ENCODE results near the gene PTEN.

Gene PTEN

DNA sequence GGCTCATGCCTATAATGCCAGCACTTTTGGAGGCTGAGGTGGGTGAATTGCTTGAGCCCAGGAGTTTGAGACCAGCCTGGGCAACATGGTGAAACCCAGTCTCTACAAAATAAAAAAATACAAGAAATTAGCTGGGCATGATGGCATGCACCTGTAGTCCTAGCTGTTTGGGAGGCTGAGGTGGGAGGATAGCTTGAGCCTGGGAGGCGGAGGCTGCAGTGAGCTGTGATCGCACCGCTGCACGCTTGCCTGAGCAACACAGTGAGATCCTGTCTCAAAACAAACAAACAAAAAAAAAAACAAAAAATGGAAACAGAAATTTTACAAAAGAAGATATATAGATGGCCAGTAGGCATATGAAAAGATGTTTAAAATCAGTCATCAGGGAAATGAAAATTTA is 57.1 kb downstream of the PTEN start:
- no peak for DNase-seq (ENCODE audit: low read depth in 2 of 2)

- DNase-seq (ENCODE audit: low read depth in 2 of 2) = no peak
These were observed 58.7 kb downstream of the PTEN start for GRCh38 chr10:87921931-87922688.

DNA sequence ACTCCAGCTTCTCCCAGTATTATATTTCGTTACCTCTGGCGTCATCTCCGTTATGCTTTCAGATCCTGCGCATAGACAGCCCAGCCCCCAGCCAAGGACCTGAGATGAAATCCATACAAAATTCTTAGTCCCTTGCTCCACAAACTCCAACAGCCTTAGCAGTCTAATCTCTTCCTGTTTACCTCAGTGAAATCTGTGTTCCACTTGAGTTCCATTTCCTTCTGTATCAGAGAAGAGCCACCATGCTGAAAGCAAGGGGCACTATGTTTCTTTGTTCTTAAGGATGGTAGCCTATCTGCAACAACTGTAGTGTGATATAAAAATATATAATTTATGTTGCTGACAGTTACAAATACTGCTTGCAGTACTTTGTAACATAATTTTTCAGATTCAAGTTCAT is 59.8 kb downstream of the PTEN start:
- no peak for DNase-seq (ENCODE audit: low read depth in 2 of 2)

DNA sequence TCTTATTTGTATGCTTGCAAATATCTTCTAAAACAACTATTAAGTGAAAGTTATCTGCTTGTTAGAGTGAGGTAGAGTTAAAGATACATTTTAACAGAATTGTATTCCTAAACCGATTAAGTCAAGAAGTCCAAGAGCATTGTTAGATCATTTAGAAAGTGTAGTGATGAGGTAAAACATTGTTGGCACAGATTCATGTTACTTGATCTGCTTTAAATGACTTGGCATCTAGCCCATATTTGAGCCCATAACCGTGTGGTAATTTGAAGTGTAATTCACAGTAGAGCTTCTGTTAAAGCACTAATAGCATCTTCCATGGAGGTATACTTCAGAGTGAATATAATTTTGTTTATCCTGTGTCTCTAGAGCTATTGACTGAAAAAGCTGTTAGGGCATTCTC is 62.1 kb downstream of the PTEN start:
- no peak for DNase-seq (ENCODE audit: low read depth in 2 of 2)

DNA sequence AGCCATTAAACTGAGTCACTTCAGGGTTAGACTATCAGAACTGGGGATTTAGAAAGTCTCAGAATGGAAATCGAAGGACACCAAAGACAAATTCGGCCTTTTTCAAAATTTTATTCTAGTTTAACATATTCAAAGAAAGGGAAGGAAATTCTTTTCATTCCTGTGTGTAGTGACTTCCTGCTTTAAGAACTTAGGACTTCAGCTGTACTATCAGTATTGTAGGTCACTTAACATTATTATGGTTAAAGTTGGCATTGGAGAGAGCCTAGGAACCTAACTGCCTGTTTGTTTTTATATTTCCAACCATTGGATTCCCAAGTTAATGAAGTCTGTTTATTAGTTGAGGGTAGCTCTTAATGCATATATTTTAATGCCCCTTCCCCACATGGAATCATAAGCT is 63.7 kb downstream of the PTEN start:
- no peak for DNase-seq (ENCODE audit: low read depth in 2 of 2)

GRCh38 chr10:87928996-87929395 is 65.6 kb downstream of the PTEN start:
- DNase-seq (ENCODE audit: low read depth in 2 of 2) = no peak

GRCh38 chr10:87930141-87930540 is 66.7 kb downstream of the PTEN start:
- no peak for DNase-seq (ENCODE audit: low read depth in 2 of 2)

DNA sequence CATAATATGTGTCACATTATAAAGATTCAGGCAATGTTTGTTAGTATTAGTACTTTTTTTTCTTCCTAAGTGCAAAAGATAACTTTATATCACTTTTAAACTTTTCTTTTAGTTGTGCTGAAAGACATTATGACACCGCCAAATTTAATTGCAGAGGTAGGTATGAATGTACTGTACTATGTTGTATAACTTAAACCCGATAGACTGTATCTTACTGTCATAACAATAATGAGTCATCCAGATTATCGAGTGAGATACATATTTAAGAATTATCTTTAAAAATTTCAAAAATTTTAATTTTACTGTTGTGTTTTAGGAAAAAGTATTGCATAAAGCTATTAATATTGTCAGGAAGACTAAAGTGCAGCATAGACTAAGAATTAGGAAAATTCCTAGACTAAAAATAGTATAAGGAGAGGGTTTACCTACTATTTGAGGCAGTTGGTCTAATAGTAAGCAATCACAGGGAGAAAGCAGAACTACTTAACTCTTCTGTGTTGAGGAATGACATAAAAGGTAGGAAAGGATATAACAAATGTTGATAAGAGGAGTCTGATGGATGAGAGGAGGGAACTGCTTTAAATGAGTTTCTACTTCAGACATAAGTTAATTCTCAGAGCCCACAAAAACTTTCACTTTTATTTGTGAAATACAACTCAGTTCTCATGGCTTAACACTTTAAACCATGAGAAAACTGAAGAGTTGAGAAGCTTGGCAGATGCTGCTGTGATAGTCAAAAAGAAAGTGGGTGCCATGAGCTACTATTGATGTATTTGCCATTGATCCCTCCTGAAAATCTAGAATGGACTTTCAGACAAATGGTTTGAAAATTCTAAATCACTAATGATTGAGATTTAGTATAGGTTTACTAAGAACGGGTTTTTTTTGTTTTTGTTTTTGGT is 67.8 kb downstream of the PTEN start:
- DNase-seq (ENCODE audit: low read depth in 2 of 2) = no peak

DNA sequence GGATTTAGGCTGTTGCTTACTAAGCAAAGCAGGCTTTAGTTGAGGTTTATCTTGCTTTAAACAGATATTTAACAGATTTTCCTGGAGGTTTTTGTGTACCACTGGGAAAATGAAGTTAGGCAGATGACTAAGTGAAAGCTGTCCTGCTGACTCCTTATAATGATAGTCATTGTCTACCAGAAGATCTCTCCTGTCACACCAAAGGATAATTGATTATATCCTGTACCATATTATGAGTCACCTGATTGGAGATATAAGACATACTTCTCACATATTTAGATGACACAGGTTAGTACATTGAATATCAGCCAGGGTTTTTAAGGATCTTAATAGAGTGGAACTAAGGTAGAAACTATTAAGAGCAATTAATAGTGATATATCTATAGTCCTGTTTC is 68.4 kb downstream of the PTEN start:
- no peak for DNase-seq (ENCODE audit: low read depth in 2 of 2)

DNA sequence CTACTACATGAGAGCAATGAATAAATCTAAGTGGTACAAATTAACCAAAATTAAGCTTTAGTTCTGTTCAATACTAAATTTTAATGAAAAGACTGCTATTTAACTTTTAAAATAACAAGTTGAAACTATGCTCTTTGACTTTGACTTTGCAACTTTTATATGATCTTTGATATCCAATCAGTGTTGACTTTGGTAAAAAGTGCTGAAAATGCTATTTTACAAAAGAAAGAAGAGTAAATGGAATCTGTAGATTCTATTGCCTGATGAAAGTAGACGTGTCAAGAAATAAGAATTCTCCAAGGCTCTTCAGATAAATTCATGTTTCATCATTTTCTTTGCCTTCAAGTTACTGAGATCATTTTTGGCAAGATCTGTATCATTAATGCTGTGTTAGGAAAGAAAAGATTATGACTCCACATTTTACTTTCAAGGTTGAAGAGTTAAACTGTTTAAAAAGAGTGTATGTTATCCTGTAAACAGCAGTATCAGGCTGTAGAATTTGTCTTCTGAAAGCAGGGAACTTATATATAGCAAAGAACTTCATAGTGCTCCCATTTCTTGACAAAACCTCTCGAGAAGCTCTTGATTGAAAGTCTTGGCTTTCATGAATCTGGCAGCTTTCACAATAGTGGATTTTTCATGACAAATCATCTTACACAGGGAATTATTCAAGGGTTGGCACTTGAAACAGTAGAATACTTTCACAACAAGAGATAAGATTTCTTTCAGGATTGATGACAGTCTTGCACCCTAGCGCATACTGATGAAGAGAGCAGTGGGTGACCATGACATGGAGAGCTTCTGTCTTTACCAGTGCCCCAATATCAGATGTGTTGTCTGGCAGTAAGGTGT is 72.1 kb downstream of the PTEN start:
- no peak for DNase-seq (ENCODE audit: low read depth in 2 of 2)

DNA sequence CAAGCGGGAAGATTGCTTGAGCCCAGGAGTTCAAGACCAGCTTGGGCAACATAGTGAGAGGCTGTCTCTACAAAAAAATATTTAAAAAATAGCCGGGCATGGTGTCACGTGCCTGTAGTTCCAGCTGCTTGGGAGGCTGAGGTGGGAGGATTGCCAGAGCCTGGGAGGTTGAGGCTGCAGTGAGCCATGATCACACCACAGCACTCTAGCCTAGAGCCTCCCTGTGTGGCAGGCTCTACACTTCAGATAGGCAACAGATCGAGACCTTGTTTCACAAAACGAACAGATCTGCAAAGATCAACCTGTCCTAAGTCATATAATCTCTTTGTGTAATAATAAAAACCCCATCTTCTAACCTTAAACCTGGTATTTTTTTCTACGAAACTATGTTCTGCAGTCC is 76.8 kb downstream of the PTEN start:
- DNase-seq (ENCODE audit: low read depth in 2 of 2) = no peak

DNA sequence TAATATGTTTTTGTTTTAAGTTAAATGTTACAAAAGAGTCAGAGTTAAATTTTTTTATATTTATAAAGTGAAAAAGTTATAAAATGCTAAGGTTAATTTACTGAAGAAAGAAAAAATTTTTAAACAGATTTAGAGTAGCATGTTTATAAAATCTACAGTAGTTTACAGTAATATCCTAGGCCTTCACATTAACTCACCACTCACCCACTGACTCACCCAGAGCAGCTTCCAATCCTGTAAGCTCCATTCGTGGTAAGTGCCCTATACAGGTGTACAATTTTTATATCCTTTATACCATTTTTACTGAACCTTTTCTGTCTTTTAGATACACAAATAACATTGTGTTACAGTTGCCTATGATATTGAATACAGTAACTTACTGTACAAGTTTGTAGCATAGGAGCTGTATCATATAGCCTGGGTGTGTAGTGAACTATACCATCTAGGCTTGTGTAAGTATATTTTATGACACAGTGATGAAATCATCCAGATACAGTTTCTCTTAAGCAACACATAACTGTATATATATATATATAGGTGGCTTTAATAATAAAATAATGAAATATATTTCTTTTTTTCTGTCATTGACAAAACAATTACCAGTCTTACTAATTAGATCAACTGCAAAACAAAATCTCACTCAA is 79.6 kb downstream of the PTEN start:
- no peak for DNase-seq (ENCODE audit: low read depth in 2 of 2)

GRCh38 chr10:87945984-87946383 is 82.6 kb downstream of the PTEN start:
- no peak for DNase-seq (ENCODE audit: low read depth in 2 of 2)

DNA sequence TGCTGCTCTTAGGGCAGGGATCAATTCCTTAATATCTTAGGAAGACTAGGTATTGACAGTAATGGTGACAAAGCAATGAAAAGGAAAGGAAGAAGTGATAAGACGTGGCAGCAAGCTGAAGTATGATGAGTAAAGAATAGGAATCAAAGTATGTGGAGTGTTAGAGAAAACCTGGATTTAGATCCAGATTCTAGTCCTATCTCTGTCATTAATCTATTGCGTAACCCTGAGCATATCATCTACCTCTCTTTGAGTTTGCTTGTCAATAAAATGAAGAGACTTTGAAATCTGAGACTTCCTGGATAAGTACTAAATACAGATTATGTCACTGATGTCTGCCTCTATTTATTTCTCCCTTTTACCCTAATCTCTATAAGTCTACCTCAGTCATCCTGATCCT is 89.2 kb downstream of the PTEN start:
- DNase-seq (ENCODE audit: low read depth in 2 of 2) = no peak

DNA sequence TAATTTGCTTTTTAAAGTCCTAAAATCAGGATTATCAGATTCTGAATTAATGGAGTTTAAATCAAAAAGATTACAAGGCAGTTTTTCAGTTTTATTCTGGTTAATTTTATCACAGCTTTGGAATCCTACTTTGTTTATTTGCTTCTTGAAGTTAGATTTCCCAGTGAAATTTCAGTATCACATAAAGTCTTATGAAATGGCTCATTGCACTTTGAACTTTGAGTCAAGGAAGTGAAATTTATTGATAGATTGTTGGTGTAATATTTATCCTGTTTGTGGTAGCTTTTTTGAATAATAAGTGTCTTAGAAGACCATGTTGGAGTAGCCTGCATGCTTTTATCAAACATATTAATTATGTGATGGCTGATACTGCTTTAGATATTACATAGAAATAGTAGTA is 92.6 kb downstream of the PTEN start:
- DNase-seq (ENCODE audit: low read depth in 2 of 2) = no peak

DNA sequence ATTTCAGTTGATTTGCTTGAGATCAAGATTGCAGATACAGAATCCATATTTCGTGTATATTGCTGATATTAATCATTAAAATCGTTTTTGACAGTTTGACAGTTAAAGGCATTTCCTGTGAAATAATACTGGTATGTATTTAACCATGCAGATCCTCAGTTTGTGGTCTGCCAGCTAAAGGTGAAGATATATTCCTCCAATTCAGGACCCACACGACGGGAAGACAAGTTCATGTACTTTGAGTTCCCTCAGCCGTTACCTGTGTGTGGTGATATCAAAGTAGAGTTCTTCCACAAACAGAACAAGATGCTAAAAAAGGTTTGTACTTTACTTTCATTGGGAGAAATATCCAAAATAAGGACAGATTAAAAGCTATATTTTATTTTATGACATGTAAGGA is 94.3 kb downstream of the PTEN start:
- no peak for DNase-seq (ENCODE audit: low read depth in 2 of 2)

GRCh38 chr10:87960230-87960629 is 96.8 kb downstream of the PTEN start:
- DNase-seq (ENCODE audit: low read depth in 2 of 2) = no peak

DNA sequence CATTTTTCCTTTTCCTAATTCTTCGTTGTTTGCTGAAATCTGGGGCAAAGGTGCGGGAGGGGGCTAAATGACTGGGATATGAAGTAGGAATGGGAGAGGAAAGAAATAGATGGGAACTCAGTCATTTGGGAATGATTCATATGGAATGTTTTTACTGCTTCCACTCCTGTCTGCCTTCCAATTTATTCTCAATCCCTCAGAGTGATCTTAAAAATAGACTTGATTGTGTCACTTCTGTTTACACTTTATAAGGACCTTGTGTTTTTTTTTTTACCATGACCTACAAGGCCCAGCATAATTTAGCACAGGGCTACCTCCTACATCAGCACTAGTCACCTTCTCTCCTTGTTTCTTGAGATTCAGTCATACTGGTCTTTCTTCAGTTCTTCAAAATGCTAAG is 97.9 kb downstream of the PTEN start:
- DNase-seq (ENCODE audit: low read depth in 2 of 2) = no peak

DNA sequence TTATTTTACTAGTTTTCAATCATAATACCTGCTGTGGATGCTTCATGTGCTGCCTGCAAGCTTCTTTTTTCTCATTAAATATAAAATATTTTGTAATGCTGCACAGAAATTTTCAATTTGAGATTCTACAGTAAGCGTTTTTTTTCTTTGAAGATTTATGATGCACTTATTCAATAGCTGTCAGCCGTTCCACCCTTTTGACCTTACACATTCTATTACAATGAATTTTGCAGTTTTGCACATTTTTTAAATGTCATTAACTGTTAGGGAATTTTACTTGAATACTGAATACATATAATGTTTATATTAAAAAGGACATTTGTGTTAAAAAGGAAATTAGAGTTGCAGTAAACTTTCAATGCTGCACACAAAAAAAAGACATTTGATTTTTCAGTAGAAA is 103.0 kb downstream of the PTEN start:
- no peak for DNase-seq (ENCODE audit: low read depth in 2 of 2)

GRCh38 chr10:87973635-87974034 is 110.2 kb downstream of the PTEN start:
- DNase-seq (ENCODE audit: low read depth in 2 of 2) = no peak

GRCh38 chr10:87974130-87974529 is 110.7 kb downstream of the PTEN start:
- no peak for DNase-seq (ENCODE audit: low read depth in 2 of 2)

DNA sequence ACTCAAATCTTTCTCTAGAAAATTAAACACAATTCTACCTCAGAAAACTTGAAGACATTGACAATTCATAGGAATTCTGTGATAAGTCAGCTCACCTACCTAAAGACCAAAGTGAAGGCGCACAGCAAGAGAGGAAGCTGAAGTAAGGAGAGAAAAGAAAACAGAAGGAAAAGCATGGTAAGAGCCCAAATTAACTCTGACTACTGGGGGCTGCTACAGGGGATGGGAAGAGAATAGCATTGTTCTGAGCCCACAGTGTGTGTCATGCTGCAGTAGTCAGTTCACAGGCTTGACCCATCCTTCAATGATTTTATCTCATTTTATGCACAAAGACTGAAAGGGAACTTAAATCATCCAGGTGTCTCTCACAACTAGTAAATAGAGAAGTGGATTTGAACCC is 111.3 kb downstream of the PTEN start:
- no peak for DNase-seq (ENCODE audit: low read depth in 2 of 2)

Measured in stimulated activated CD8-positive, alpha-beta memory T cell treated with anti-CD3 and anti-CD28 coated beads, Interleukin-15, amount 100 ng/mL, for 4 hours (primary cell).